ENCODE data around the gene ATF1.
"Not testable (repeated sequence)": the region's sequence is repeated elsewhere in the genome, so short reads cannot be mapped to it uniquely, and the experiment has no call there.

ATF1 gene

GRCh38 chr12:50780013-50780412, 16.1 kb downstream of the ATF1 start:
- Histone ChIP-seq H3K27ac (ENCODE audit: low read length) (no peak overlapping the region), H3K4me3 (ENCODE audit: low read length) (no peak overlapping the region), H3K4me1 (ENCODE audit: insufficient read depth, low read length) (no peaks in the 10 kb centered on the region), H3K9ac (ENCODE audit: low read depth, low read length) (no peak overlapping the region), H3K36me3 (ENCODE audit: insufficient read depth, low read depth, low read length) (peaks cover 8% of the 10 kb centered on the region; the same call in 1 of the 2 replicates), H3K9me3 (ENCODE audit: insufficient read depth, low read depth, low read length) (no peaks in the 10 kb centered on the region), H3K27me3 (ENCODE audit: insufficient read depth, low read length) (no peaks in the 10 kb centered on the region)

DNA sequence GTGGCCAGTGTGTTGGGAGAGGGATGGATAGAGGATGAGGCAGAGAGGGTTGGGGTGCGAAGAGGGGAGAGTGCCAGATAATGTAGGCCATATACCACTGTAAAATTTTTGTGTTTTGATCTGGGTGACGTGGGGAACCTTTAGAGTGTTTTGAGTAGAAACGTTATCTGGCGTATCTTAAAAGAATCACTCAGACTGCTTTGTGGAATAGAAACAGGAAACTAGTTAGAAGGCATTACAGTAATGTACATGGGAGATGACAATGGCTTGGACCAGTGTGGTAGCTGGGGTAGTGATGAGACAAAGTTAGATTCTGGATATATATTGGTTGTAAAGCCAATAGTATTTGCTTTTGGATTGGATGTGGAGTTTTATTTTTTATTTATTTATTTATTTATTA, 20.6 kb downstream of the ATF1 start:
- Histone ChIP-seq H3K9me3 (ENCODE audit: insufficient read depth, low read depth, low read length) (peaks cover 3% of the 10 kb centered on the region; the same call in 1 of the 2 replicates), H3K9ac (ENCODE audit: low read depth, low read length) (no peak overlapping the region), H3K27me3 (ENCODE audit: insufficient read depth, low read length) (no peaks in the 10 kb centered on the region), H3K27ac (ENCODE audit: low read length) (no peak overlapping the region), H3K4me1 (ENCODE audit: insufficient read depth, low read length) (no peaks in the 10 kb centered on the region; the same call in 1 of the 2 replicates), H3K36me3 (ENCODE audit: insufficient read depth, low read depth, low read length) (peaks cover 11% of the 10 kb centered on the region; the same call in 1 of the 2 replicates), H3K4me3 (ENCODE audit: low read length) (no peak overlapping the region)

- H3K27ac ChIP-seq (ENCODE audit: low read length) = no peak overlapping the region
- H3K4me1 ChIP-seq (ENCODE audit: insufficient read depth, low read length) = no peaks in the 10 kb centered on the region; the same call in 1 of the 2 replicates
- no peak overlapping the region for H3K4me3 ChIP-seq (ENCODE audit: low read length)
- peaks cover 11% of the 10 kb centered on the region; the same call in 1 of the 2 replicates for H3K36me3 ChIP-seq (ENCODE audit: insufficient read depth, low read depth, low read length)
- no peaks in the 10 kb centered on the region for H3K27me3 ChIP-seq (ENCODE audit: insufficient read depth, low read length)
- no peak overlapping the region for H3K9ac ChIP-seq (ENCODE audit: low read depth, low read length)
- peaks cover 3% of the 10 kb centered on the region; the same call in 1 of the 2 replicates for H3K9me3 ChIP-seq (ENCODE audit: insufficient read depth, low read depth, low read length)
These were observed 21.6 kb downstream of the ATF1 start for GRCh38 chr12:50785406-50786001.

DNA sequence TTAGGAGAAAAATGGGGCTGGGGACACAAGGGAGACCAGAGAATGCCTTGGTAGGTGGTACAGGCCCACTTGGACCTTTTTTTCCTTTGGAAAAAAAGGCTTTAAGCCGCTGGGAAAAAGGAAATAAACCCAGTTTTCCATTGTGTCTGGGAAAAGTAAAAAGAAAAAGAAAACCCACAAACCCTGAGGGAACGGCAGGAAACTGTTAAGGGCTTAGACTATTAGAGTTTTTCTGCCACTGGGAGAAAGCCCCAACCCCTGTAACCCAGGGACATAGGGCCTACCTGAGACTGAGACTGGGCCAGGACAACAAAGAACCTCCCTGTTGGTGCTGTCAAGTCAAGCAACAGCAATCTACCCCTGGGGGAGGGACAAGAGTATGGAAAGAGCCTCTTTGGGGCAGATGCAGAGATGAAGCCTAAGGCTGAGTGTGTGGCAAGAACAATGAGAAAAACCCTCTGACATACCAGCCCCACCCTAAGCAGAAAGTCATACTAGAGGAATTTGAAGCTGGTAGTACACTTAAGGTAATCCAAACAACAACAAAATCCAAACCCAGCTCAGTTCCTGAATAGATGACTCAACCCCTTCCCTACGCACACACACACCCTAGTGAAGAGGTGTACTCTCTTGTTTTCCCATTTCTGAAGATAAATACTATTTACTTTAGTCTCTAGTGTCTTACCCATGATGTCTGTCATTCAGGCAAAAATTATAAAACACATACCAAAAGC, 22.8 kb downstream of the ATF1 start:
- Histone ChIP-seq H3K27me3 (ENCODE audit: insufficient read depth, low read length) (no peaks in the 10 kb centered on the region), H3K4me1 (ENCODE audit: insufficient read depth, low read length) (no peaks in the 10 kb centered on the region; the same call in 1 of the 2 replicates), H3K4me3 (ENCODE audit: low read length) (no peak overlapping the region), H3K27ac (ENCODE audit: low read length) (no peak overlapping the region), H3K9ac (ENCODE audit: low read depth, low read length) (no peak overlapping the region), H3K36me3 (ENCODE audit: insufficient read depth, low read depth, low read length) (peaks cover 6% of the 10 kb centered on the region; the same call in 1 of the 2 replicates), H3K9me3 (ENCODE audit: insufficient read depth, low read depth, low read length) (peaks cover 3% of the 10 kb centered on the region; the same call in 1 of the 2 replicates)

DNA sequence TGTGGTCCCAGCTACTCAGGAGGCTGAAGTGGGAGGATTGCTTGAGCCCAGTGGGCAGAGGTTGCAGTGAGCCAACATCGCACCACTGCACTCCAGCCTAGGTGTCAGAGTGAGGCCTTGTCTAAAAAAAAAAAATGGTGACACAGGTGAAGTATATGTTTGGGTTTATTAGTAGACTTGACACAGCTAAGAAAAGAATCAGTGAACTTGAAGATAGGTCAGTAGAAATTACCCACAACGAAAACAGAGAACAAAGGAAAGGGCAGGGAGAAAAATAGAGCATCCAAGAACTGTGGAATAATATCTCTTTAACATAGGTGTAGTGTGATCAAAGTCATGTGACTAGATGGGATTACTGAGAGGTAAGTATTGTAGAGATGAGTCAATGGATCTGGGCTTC, 23.7 kb downstream of the ATF1 start:
- H3K27ac ChIP-seq (ENCODE audit: low read length) = no peak overlapping the region
- H3K9ac ChIP-seq (ENCODE audit: low read depth, low read length) = no peak overlapping the region
- H3K4me1 ChIP-seq (ENCODE audit: insufficient read depth, low read length) = no peaks in the 10 kb centered on the region; the same call in 1 of the 2 replicates

GRCh38 chr12:50788561-50788960, 24.7 kb downstream of the ATF1 start:
- peaks cover 3% of the 10 kb centered on the region; the same call in 1 of the 2 replicates for H3K36me3 ChIP-seq (ENCODE audit: insufficient read depth, low read depth, low read length)
- no peak overlapping the region for H3K9ac ChIP-seq (ENCODE audit: low read depth, low read length)
- H3K9me3 ChIP-seq (ENCODE audit: insufficient read depth, low read depth, low read length) = peaks cover 3% of the 10 kb centered on the region; the same call in 1 of the 2 replicates

More for the DNA sequence above, 23.7 kb downstream of the ATF1 start:
- no peaks in the 10 kb centered on the region for H3K27me3 ChIP-seq (ENCODE audit: insufficient read depth, low read length)
- no peak overlapping the region for H3K4me3 ChIP-seq (ENCODE audit: low read length)
- H3K36me3 ChIP-seq (ENCODE audit: insufficient read depth, low read depth, low read length) = peaks cover 3% of the 10 kb centered on the region; the same call in 1 of the 2 replicates
- H3K9me3 ChIP-seq (ENCODE audit: insufficient read depth, low read depth, low read length) = peaks cover 3% of the 10 kb centered on the region; the same call in 1 of the 2 replicates

DNA sequence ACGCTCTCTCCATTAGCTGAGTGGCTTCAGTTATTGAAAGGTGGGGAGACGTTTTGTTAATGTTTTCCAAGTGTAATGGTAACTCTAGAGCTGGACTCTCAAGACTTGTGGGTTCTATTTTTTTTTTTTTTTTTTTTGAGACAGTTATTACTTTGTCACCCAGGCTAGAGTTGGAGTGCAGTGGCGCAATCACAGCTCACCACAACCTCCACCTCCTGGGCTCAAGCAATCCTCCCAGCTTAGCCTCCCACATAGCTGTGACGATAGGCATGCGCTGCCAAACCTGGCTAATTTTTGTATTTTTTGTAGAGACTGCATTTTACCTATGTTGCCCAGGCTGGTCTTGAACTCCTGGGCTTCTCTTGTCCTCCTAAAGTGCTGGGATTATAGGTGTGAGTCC, 26.2 kb downstream of the ATF1 start:
- H3K27ac ChIP-seq (ENCODE audit: low read length) = no peak overlapping the region
- no peak overlapping the region for H3K9ac ChIP-seq (ENCODE audit: low read depth, low read length)
- no peak overlapping the region for H3K4me3 ChIP-seq (ENCODE audit: low read length)
- H3K27me3 ChIP-seq (ENCODE audit: insufficient read depth, low read length) = no peaks in the 10 kb centered on the region
- peaks cover 3% of the 10 kb centered on the region; the same call in 1 of the 2 replicates for H3K36me3 ChIP-seq (ENCODE audit: insufficient read depth, low read depth, low read length)
- H3K9me3 ChIP-seq (ENCODE audit: insufficient read depth, low read depth, low read length) = peaks cover 3% of the 10 kb centered on the region; the same call in 1 of the 2 replicates
- no peaks in the 10 kb centered on the region; the same call in 1 of the 2 replicates for H3K4me1 ChIP-seq (ENCODE audit: insufficient read depth, low read length)

More at GRCh38 chr12:50788561-50788960, 24.7 kb downstream of the ATF1 start:
- H3K4me1 ChIP-seq (ENCODE audit: insufficient read depth, low read length) = no peaks in the 10 kb centered on the region; the same call in 1 of the 2 replicates
- no peaks in the 10 kb centered on the region for H3K27me3 ChIP-seq (ENCODE audit: insufficient read depth, low read length)
- no peak overlapping the region for H3K27ac ChIP-seq (ENCODE audit: low read length)
- no peak overlapping the region for H3K4me3 ChIP-seq (ENCODE audit: low read length)

GRCh38 chr12:50799908-50800307, 36.0 kb downstream of the ATF1 start:
- Histone ChIP-seq H3K4me1 (ENCODE audit: insufficient read depth, low read length) (no peaks in the 10 kb centered on the region), H3K36me3 (ENCODE audit: insufficient read depth, low read depth, low read length) (peaks cover 60% of the 10 kb centered on the region), H3K4me3 (ENCODE audit: low read length) (no peak overlapping the region), H3K9ac (ENCODE audit: low read depth, low read length) (no peak overlapping the region), H3K27ac (ENCODE audit: low read length) (no peak overlapping the region), H3K9me3 (ENCODE audit: insufficient read depth, low read depth, low read length) (peaks cover 22% of the 10 kb centered on the region), H3K27me3 (ENCODE audit: insufficient read depth, low read length) (no peaks in the 10 kb centered on the region)

DNA sequence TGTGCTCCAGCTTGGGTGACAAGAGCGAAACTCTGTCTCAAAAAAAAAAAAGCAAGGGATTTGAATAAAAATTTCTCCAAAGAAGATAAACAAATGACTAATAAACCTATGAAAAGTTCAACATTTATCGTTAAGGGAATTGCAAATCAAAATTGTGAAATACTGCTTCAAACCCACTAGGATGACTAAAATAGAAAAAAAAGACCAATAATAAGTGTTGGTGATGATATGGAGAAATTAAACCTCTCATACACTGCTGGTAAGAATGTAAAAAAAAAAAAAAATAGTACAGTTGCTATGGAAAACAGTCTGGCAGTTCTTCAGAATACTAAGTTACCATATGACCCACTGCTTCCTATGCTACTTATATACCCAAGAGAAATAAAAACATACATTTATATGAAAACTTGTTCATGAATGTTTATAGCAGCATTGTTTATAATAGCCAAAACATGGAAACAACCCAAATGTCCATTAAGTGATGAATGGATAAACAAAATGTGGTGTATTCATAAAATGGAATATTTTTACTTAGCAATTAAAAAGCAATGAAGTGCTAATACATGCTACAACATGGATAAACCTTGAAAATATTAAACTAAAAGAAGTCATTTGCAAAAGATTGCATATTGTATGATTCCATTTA, 39.5 kb downstream of the ATF1 start:
- H3K9me3 ChIP-seq (ENCODE audit: insufficient read depth, low read depth, low read length) = peaks cover 22% of the 10 kb centered on the region
- no peaks in the 10 kb centered on the region for H3K27me3 ChIP-seq (ENCODE audit: insufficient read depth, low read length)
- H3K4me1 ChIP-seq (ENCODE audit: insufficient read depth, low read length) = no peaks in the 10 kb centered on the region
- H3K27ac ChIP-seq (ENCODE audit: low read length) = no peak overlapping the region
- no peak overlapping the region for H3K4me3 ChIP-seq (ENCODE audit: low read length)
- peaks cover 33% of the 10 kb centered on the region for H3K36me3 ChIP-seq (ENCODE audit: insufficient read depth, low read depth, low read length)
- H3K9ac ChIP-seq (ENCODE audit: low read depth, low read length) = no peak overlapping the region

DNA sequence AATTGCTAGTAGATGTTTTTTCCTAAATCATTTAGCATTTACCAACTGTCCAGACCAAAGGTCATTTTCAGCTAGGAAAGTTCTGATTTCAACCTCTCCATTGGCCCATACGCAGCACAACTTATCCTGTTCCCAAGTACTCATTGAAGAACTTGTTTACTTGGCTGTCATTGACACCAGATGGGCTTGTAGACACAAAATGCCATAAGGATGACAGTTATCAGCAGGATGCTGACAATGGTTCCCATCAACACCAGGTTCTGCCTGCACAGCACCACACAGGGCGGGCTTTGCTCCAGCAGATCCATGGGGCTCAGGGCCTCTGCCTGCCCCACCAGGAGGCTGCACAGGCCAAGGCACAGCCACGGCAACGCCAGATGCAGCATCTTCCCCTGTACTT, 42.3 kb downstream of the ATF1 start:
- no peak overlapping the region for H3K4me3 ChIP-seq (ENCODE audit: low read length)
- H3K9ac ChIP-seq (ENCODE audit: low read depth, low read length) = no peak overlapping the region
- H3K9me3 ChIP-seq (ENCODE audit: insufficient read depth, low read depth, low read length) = no peaks in the 10 kb centered on the region
- H3K4me1 ChIP-seq (ENCODE audit: insufficient read depth, low read length) = no peaks in the 10 kb centered on the region
- H3K27me3 ChIP-seq (ENCODE audit: insufficient read depth, low read length) = no peaks in the 10 kb centered on the region
- H3K27ac ChIP-seq (ENCODE audit: low read length) = no peak overlapping the region
- peaks cover 26% of the 10 kb centered on the region for H3K36me3 ChIP-seq (ENCODE audit: insufficient read depth, low read depth, low read length)

GRCh38 chr12:50809131-50809530, 45.2 kb downstream of the ATF1 start:
- not testable (repeated sequence) for H3K4me3 ChIP-seq (ENCODE audit: low read length); H3K4me1 ChIP-seq (ENCODE audit: insufficient read depth, low read length); H3K27me3 ChIP-seq (ENCODE audit: insufficient read depth, low read length); H3K27ac ChIP-seq (ENCODE audit: low read length); H3K9ac ChIP-seq (ENCODE audit: low read depth, low read length); H3K9me3 ChIP-seq (ENCODE audit: insufficient read depth, low read depth, low read length)
- H3K36me3 ChIP-seq (ENCODE audit: insufficient read depth, low read depth, low read length) = peaks cover 40% of the 10 kb centered on the region
